Measurements from ENCODE around the gene PRKCH.

DNA sequence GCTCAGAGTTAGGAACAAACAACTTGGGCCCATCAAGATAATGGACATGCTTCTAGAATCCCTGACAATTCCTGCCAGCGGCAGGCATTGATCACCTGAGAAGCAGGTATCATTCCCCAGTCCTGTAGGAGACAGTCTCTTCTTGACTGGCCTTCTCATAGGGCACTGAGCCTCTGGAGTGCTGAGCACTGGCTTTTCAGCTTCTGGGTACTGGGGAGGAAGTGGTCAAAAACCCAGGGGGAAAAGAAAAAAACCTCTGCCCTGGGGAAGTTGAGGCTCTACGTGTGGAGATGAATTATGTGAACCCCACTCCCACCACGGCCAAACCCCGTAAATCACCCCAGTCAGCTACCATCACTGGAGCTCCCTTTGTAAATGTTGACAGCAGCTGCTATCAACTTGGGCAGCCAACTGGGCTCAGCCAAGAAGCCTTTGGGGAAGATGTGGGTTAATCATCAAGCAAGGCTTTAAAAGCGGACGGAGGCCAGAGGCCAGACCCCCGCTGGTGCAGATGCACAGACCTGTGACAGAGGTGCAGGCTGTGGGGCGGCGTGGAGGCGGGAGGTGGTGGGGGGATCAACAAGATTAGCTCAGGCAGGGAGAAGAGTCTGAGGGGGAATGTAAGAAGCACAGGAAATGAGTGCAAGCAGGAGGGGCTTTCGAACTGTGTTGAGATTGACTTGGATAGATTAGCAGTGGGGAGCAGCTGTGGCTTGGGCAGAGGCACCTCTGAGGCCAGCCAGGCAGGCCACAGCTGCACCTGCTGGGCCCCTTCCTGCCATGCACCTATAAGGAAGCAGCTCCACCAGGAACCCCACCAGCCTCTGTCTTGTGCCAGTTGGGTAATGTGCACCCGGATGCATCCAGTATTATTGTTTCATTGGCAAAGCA, 268.6 kb downstream of the PRKCH start:
- TF ChIP-seq EZH2 (IDR thresholded peaks at IDR 0.05) (no peak), POLR2AphosphoS5 (IDR thresholded peaks at IDR 0.05; ENCODE audit: borderline replicate concordance, low read depth, low read length) (no peak), FOXP2 (optimal IDR thresholded peaks at IDR 0.05; ENCODE audit: control extremely low read depth, extremely low read length, insufficient read depth) (no peak)

All from SK-N-MC (cell line).